HUES6 (cell line): Measurements from ENCODE around the gene PPP1R3D.

Experiments used
- H3K27ac ChIP-seq: 2 replicates; pipeline ENCODE4 v1.7.0; 2013; ENCODE audit warnings: low read depth, mild to moderate bottlenecking, low read length, inconsistent platforms
- H3K27me3 ChIP-seq: 2 replicates; pipeline ENCODE4 v1.6.1; 2013; ENCODE audit warnings: low read length; ENCODE audit not compliant: control insufficient read depth, insufficient read depth
- H3K36me3 ChIP-seq: 2 replicates; pipeline ENCODE4 v1.6.1; 2013; ENCODE audit warnings: low read length; ENCODE audit not compliant: control insufficient read depth, insufficient read depth
- H3K4me1 ChIP-seq: 2 replicates; pipeline ENCODE4 v1.6.1; 2013; ENCODE audit warnings: low read length; ENCODE audit not compliant: control insufficient read depth, insufficient read depth
- H3K4me3 ChIP-seq: 2 replicates; pipeline ENCODE4 v1.5.1; 2013; ENCODE audit warnings: low read depth, low read length
- H3K9ac ChIP-seq: one replicate; pipeline ENCODE4 v1.6.1; 2013; ENCODE audit warnings: mild to moderate bottlenecking, low read length
- H3K9me3 ChIP-seq: 2 replicates; pipeline ENCODE4 v1.6.1; 2013; ENCODE audit warnings: low read depth, low read length; ENCODE audit not compliant: control insufficient read depth, insufficient read depth

The PPP1R3D gene, protein sequence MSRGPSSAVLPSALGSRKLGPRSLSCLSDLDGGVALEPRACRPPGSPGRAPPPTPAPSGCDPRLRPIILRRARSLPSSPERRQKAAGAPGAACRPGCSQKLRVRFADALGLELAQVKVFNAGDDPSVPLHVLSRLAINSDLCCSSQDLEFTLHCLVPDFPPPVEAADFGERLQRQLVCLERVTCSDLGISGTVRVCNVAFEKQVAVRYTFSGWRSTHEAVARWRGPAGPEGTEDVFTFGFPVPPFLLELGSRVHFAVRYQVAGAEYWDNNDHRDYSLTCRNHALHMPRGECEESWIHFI

DNA sequence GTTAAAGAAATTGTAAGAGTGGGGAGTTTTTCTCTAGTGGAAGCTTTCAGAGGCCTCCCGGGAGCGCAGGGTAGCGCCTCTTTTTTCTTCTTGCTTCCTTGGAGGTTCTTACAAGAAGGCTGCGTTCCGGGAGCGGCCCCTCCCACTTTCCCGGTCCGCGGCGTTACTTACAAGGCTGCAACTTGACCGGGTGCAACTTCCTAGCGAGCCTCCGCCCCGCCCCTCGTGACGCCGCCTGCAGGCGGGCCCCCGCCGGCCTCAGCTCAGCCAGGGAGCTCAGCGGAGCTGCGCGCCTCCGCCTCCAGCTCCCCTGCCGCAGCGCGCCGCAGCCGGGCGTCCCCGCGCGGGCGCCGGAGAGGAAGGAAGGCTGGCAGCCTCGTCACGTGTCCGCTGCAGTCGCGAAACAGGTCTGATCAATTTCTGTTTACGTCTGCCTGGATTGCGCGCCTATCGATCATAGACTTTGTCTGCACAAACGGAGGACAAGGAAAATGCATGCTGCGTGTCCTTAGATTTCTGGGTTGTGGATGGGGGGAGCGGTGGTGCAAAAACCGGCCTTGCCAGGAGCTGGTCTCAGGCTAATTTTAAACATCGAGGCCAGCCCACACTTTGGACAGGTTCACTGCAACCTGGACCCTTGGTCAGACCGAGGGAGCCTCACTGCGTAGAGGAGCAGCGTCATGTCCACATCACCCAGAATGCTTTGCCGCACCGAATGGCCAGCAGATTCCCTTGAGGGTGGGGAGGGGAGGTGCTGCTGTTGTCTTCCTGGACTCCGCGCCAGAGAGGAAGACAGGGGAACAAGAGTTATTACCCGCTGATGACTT is at the start of gene PPP1R3D, which contains the start of gene FAM217B:
Gene PPP1R3D, minus strand, starts transcription at position 177 of the 827 bp plus-strand sequence. CDS start 374 bp downstream, outside the sequence.
Gene FAM217B, plus strand, starts transcription at position 261 of the 827 bp plus-strand sequence. CDS start 3,555 bp downstream, outside the sequence.
- H3K4me1 ChIP-seq = 0 out of 2 replicates have a peak, but pooled peaks cover 4% of the 10 kb centered on the region
- H3K4me3 ChIP-seq = peak within 1 kb of the TSS; percentile 85
- peaks cover 16% of the 10 kb centered on the region for H3K27me3 ChIP-seq
- H3K9me3 ChIP-seq = peaks cover 7% of the 10 kb centered on the region; the same call in 1 of the 2 replicates
- peak within 1 kb of the TSS; percentile 94 for H3K9ac ChIP-seq
- H3K36me3 ChIP-seq = peaks cover 27% of the 10 kb centered on the region
- peak within 1 kb of the TSS; percentile 77 for H3K27ac ChIP-seq

- Histone ChIP-seq H3K4me3 (no peak overlapping the region), H3K36me3 (no peaks in the 10 kb centered on the region), H3K9me3 (no peaks in the 10 kb centered on the region), H3K27me3 (no peaks in the 10 kb centered on the region), H3K27ac (no peak overlapping the region), H3K9ac (no peak overlapping the region), H3K4me1 (peaks cover 19% of the 10 kb centered on the region)
These were observed 48.0 kb upstream of the PPP1R3D start for GRCh38 chr20:59988141-59988540.

- Histone ChIP-seq H3K9me3 (no peaks in the 10 kb centered on the region), H3K9ac (no peak overlapping the region), H3K27ac (no peak overlapping the region), H3K36me3 (no peaks in the 10 kb centered on the region), H3K27me3 (no peaks in the 10 kb centered on the region), H3K4me3 (no peak overlapping the region), H3K4me1 (peaks cover 19% of the 10 kb centered on the region)
These were observed 47.0 kb upstream of the PPP1R3D start for GRCh38 chr20:59987135-59987534.

DNA sequence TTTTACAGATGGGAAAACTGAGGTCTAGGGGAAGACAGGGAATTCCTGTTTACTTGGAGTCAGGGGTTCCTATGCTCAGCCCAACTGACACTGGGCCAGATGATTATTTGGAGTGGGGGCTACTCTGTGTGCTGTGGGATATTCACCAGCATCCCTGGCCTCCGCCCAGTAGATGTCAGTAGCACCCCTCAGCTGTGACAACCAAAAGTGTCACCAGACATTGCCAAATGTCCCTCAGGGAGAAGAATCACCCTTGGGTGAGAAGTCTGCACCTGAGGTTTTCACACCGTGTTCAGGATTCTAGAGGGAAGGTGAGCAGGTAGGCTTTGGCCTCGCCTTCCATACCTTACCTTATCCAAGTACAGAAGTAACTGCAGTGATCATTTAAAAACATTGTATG is 45.8 kb upstream of the PPP1R3D start:
- H3K27ac ChIP-seq = no peak overlapping the region
- peaks cover 15% of the 10 kb centered on the region for H3K4me1 ChIP-seq
- H3K27me3 ChIP-seq = no peaks in the 10 kb centered on the region
- no peaks in the 10 kb centered on the region for H3K36me3 ChIP-seq
- no peak overlapping the region for H3K4me3 ChIP-seq
- no peak overlapping the region for H3K9ac ChIP-seq
- no peaks in the 10 kb centered on the region for H3K9me3 ChIP-seq

- H3K9ac ChIP-seq = no peak overlapping the region
- H3K4me3 ChIP-seq = no peak overlapping the region
- H3K9me3 ChIP-seq = no peaks in the 10 kb centered on the region
- H3K27ac ChIP-seq = no peak overlapping the region
- peaks cover 15% of the 10 kb centered on the region for H3K4me1 ChIP-seq
- no peaks in the 10 kb centered on the region for H3K27me3 ChIP-seq
- H3K36me3 ChIP-seq = no peaks in the 10 kb centered on the region
These were observed 45.1 kb upstream of the PPP1R3D start for GRCh38 chr20:59985164-59985563.

DNA sequence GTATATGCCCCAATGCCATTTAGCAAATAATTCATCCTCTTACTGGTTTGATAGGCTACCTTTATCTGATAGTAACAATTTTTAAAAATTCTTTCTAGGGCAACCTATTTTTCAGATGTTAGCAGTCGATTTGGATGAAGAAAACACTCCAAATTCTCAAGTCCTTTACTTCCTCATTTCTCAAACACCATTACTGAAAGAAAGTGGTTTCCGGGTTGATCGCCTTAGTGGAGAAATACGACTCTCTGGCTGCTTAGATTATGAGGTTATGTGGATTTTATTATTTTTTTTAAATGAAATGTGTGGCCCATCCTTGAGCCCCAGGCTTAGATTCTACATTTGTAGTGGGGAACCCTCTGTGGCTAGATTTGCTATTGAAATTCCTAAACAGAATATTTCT is 44.4 kb upstream of the PPP1R3D start:
- Histone ChIP-seq H3K27me3 (no peaks in the 10 kb centered on the region), H3K4me1 (peaks cover 15% of the 10 kb centered on the region), H3K4me3 (no peak overlapping the region), H3K27ac (no peak overlapping the region), H3K9me3 (no peaks in the 10 kb centered on the region), H3K9ac (no peak overlapping the region), H3K36me3 (no peaks in the 10 kb centered on the region)

DNA sequence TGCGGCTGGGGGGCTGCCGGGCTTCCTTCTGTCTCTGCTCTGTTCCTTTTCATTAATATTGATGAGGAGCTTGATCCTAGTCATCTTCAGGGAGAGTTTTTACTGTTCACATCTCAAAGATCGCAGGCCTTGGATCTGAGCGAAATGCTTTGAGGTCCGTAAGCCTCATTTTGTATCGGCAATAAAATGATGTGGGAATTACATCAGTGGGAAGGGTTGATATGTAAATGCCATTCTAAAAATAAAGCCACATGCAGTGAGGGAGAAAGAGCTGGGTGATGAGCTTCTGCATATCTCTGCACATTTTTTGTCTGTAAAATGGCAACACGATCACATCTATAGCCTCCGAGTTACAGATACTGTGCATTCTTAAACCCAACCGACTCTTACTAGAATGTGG is 43.0 kb upstream of the PPP1R3D start:
- no peak overlapping the region for H3K4me3 ChIP-seq
- H3K9ac ChIP-seq = no peak overlapping the region
- H3K27me3 ChIP-seq = no peaks in the 10 kb centered on the region
- peaks cover 6% of the 10 kb centered on the region for H3K4me1 ChIP-seq
- no peaks in the 10 kb centered on the region for H3K9me3 ChIP-seq
- no peak overlapping the region for H3K27ac ChIP-seq
- H3K36me3 ChIP-seq = no peaks in the 10 kb centered on the region

DNA sequence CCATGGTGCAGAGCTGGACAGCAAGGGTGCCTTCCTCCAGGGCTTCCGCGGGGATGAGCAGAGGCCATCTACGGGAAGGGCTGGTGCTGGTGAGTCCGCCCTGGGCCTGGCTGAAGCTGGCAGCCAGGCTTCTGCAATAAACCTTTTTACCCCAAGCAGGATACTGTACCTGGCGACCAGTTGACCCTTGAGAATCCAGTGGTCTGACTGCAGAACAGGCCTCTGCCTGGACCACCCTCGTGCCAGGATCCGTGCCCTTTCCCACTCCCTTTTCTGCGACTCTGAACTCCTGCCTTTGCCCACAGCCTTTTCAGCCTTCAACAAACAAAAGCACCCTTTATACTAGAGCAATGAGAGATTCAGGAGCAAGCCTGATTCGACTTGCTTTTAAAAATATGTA is 37.0 kb upstream of the PPP1R3D start:
- no peaks in the 10 kb centered on the region for H3K9me3 ChIP-seq
- no peaks in the 10 kb centered on the region for H3K4me1 ChIP-seq
- H3K36me3 ChIP-seq = no peaks in the 10 kb centered on the region
- no peak overlapping the region for H3K27ac ChIP-seq
- no peak overlapping the region for H3K9ac ChIP-seq
- H3K4me3 ChIP-seq = no peak overlapping the region
- no peaks in the 10 kb centered on the region for H3K27me3 ChIP-seq

DNA sequence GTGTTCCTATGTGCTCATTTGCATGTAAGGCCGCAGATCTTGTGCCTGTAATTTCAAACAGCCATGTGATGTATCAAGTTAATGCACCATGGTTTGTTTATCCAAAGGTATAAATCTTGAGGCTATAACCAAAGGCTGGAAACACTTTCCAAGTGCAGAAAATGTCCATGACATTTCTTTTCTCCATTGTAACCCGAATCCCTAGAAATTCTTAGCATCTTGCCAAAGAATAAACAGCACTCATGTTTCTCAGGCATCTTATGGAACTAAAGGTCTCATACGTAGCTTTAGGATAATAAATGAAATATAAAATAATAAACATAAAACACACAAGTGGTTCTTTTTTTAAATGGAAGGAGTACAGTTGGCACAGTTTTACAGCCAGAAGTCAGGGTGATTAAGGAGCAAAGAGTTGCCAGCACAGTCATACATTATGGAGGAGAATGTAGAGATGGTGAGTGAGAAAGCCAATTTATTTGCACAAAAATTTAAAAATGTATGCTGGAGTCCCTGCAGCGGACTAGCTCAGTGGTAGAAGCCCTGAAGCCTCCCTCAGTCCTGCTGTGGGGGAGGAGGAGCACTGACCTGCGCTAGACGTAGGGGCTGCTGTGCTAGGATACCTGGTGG is 36.2 kb upstream of the PPP1R3D start:
- Histone ChIP-seq H3K27me3 (no peaks in the 10 kb centered on the region), H3K4me3 (no peak overlapping the region), H3K9ac (no peak overlapping the region), H3K9me3 (no peaks in the 10 kb centered on the region), H3K36me3 (no peaks in the 10 kb centered on the region), H3K27ac (no peak overlapping the region), H3K4me1 (no peaks in the 10 kb centered on the region)

DNA sequence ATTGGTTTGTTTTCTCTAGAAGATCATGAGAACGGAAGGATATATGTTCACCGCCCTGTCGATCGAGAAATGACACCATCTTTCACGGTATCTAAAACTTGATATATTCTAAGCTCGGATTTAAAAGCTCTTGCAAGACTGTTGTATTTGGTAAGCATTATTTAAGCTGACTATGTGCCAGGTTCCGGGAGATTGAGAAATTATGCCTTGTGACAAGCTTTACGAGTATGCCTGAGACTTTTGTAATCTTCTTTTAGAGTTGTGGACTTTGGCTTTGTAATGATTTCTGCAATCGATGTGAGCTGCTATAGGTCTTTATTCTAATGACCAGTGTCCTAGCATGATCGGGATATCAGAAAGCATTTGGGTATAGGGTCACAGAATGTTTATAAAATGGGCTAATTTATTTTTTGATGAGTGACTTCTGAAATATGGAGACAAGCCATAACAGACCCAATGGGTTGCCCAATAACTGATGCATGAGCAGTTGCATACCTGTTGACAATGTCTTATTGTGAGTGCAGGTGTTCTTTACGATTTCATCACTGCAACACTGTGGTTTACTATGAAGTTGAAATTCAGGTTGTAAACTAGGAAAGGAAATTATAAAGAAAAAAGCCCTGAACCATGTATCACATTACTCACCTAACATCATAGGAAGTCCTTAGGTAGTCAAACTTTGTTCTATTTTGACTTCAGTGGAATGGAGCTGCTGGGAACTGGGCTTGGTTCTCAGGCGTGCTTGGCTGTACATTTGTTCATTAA is 32.1 kb upstream of the PPP1R3D start:
- Histone ChIP-seq H3K9ac (no peak overlapping the region), H3K9me3 (no peaks in the 10 kb centered on the region), H3K27ac (no peak overlapping the region), H3K4me1 (no peaks in the 10 kb centered on the region), H3K36me3 (no peaks in the 10 kb centered on the region), H3K4me3 (no peak overlapping the region), H3K27me3 (no peaks in the 10 kb centered on the region)
